Measurements from ENCODE around the gene SGCA. TPM values are rescaled to one million over a fixed set of nuclear protein-coding genes. Genes with fewer than 3 reads are reported as not detected.
A peak's percentile ranks its signal among the peaks of the same experiment; 100 is the strongest.

The SGCA gene
- total RNA-seq (2013; cell fraction: nucleolus; rRNA removed) = 1.9 and 2.9 TPM in 2 replicates
- total RNA-seq (2014; rRNA removed) (0.11 and 0.68 TPM in 2 replicates), total RNA-seq (2014; rRNA removed; fragmentation: Illumina TruSeq; extraction: Trizol) (0.27 TPM in 1 of 2 replicates, not detected in the other), total RNA-seq (2021) (0.51 and 0.56 TPM in 2 replicates), polyA plus RNA-seq (2011; rRNA removed) (0.24 and 0.81 TPM in 2 replicates), polyA plus RNA-seq (2014; fragmentation: Illumina TruSeq; extraction: Trizol) (0.24 TPM in 1 of 2 replicates, not detected in the other), polyA plus RNA-seq (2014; fragmentation: Nextera tagmentation; extraction: Ambion mirVana) (under 1 TPM in 1 of 2 experiments, not detected in 1; 0.13 TPM), polyA plus RNA-seq (2014; rRNA removed) (0.25 and 2.2 TPM in 2 replicates), polyA plus RNA-seq (2016; fragmentation: Nextera tagmentation; extraction: Ambion mirVana) (under 1 TPM in 1 of 2 experiments, not detected in 1; 0.50 TPM), polyA minus RNA-seq (2011; rRNA and poly(A)+ RNA removed) (0.29 and 1.1 TPM in 2 replicates), Bru-seq, nascent RNA (percentile 35 among the genes with signal in this experiment), BruChase-seq, experiment 1, labeled RNA remaining after a 6-hour chase (percentile 44 among the genes with signal in this experiment), BruChase-seq, experiment 2, labeled RNA remaining after a 2-hour chase (percentile 33 among the genes with signal in this experiment)
- 0.52 TPM for polyA plus RNA-seq (2011; ENCODE audit: low read depth)
- 0.54 and 1.2 TPM in 2 replicates for polyA plus RNA-seq (2011; cell fraction: cytosol; rRNA removed)
- polyA plus RNA-seq (2011; cell fraction: nucleus; rRNA removed) = 3.6 and 4.5 TPM in 2 replicates
- 1.2 and 1.9 TPM in 2 replicates for polyA plus RNA-seq (2012)
- polyA minus RNA-seq (2011; cell fraction: cytosol; rRNA and poly(A)+ RNA removed) = not detected in 2 replicates
- polyA minus RNA-seq (2011; cell fraction: nucleus; rRNA and poly(A)+ RNA removed) = 0.36 TPM in 1 of 2 replicates, not detected in the other
- long read RNA-seq, experiment 1, partial matches to known transcripts = 0 of 4 reads
- long read RNA-seq, experiment 1, other reads (novel, unspliced or antisense) = 4 of 4 reads
- long read RNA-seq, experiment 2 = 0 reads

GRCh38 chr17:50165867-50166517 is at the start of gene SGCA:
TSS of gene SGCA (plus strand) at chr17:50166005. CDS start at chr17:50166041, 36 bp downstream.
- intact Hi-C loops (cut with micrococcal nuclease; ENCODE audit: unreplicated experiment) (no loop called here), in situ Hi-C loops (cut with MboI) (no loop called here)
- FAIRE-seq (no peak), ATAC-seq (no peak), DNase-seq (ENCODE audit: low read depth, low spot score) (no peak)
- CTCF ChIA-PET = interaction anchor here (0.7 to 17.0 kb wide), 11 partner anchors 13 to 167 kb away, joined by 3 to 514 read pairs (median 5); partner anchors contain the start of gene PDK2
- Histone ChIP-seq H3K9me3 (replicated peaks; ENCODE audit: control insufficient read depth, insufficient read depth, low read length) (no peaks in the 10 kb centered on the region), H3K4me1 (ENCODE audit: control insufficient read depth, insufficient read depth, low read length) (peaks cover 30% of the 10 kb centered on the region), H3K27me3 (replicated peaks in 1 of 2; ENCODE audit: control insufficient read depth in 2 of 2, insufficient read depth in 2 of 2, low read length in 1 of 2) (no peaks in the 10 kb centered on the region), H3K9ac (ENCODE audit: control insufficient read depth, insufficient read depth, low read length) (no peak within 1 kb of the TSS), H3K79me2 (ENCODE audit: control insufficient read depth, insufficient read depth, low read length) (no peaks in the 10 kb centered on the region), H2AFZ (ENCODE audit: control insufficient read depth, low read depth, low read length) (no peak within 1 kb of the TSS), H3K4me2 (ENCODE audit: control insufficient read depth, insufficient read depth) (no peak within 1 kb of the TSS), H3K4me3 (no peak within 1 kb of the TSS), H3K27ac (ENCODE audit: control insufficient read depth, insufficient read depth) (no peak within 1 kb of the TSS), H3K36me3 (ENCODE audit: control insufficient read depth in 2 of 2, insufficient read depth in 2 of 2, low read length in 1 of 2) (no peaks in the 10 kb centered on the region), H4K20me1 (ENCODE audit: control insufficient read depth, insufficient read depth) (no peaks in the 10 kb centered on the region)
- RAD21 ChIA-PET (ENCODE audit: unreplicated experiment) = interaction anchor here (0.8 to 2.8 kb wide), 6 partner anchors 14 to 47 kb away, joined by 3 to 24 read pairs (median 4); partner anchors contain the start of gene PPP1R9B
- 28% methylated on average over 12 of the region's 15 CpGs for WGBS (ENCODE audit: insufficient coverage, insufficient replicate concordance, low lambda C conversion rate, missing lambda C conversion rate)
- TF ChIP-seq NR2C1 (IDR thresholded peaks at IDR 0.05) (no peak), BCL3 (IDR thresholded peaks at IDR 0.05; ENCODE audit: borderline replicate concordance, insufficient read depth, low read depth, low read length, poor library complexity, severe bottlenecking) (no peak), CREM (IDR thresholded peaks at IDR 0.05; ENCODE audit: low read depth) (no peak), USF1 (IDR thresholded peaks at IDR 0.05; ENCODE audit: borderline replicate concordance, extremely low read length, insufficient read depth, low read depth, low read length) (no peak), POLR2A (IDR thresholded peaks at IDR 0.05; ENCODE audit: low read depth, low read length) (no peak)
- SMC1A ChIA-PET (ENCODE audit: uncharacterized antibody, unreplicated experiment) = interaction anchor here (0.8 to 2.9 kb wide), 5 partner anchors 14 to 165 kb away, joined by 3 to 22 read pairs (median 8); no protein-coding TSS in a partner anchor
- POLR2A ChIA-PET = interaction anchor here (0.5 to 2.8 kb wide), 7 partner anchors 14 to 71 kb away, joined by 3 to 18 read pairs (median 3); partner anchors contain the start of genes PDK2 and PPP1R9B
- BruUV-seq (replicated peaks) = no TSS peak

All from GM12878 (cell line).